Activated T-helper 1 cell treated with anti-CD3 and anti-CD28 coated beads, Interleukin-12 subunit alpha, Interleukin-12 subunit beta, Interleukin-2, Interleukin-4 antibody, amounts not matched to agents 30 ng/mL and 10 ng/mL and 1 ng/mL, durations not matched to agents 14 hours and 24 hours and 36 hours (primary cell): Measurements from ENCODE around the gene ACTL8. TPM values are rescaled to one million over a fixed set of nuclear protein-coding genes. Genes with fewer than 3 reads are reported as not detected.

Source experiments
- DNase-seq: peaks from one replicate; pipeline ENCODE4 v3.0.0; 2021; ENCODE audit warnings: low spot score
- H3K27ac Mint-ChIP-seq: one replicate; pipeline ENCODE4 v1.8.0; 2021; ENCODE audit warnings: mild to moderate bottlenecking, mixed read lengths
- H3K27me3 Mint-ChIP-seq: one replicate; pipeline ENCODE4 v1.8.0; 2022; ENCODE audit warnings: mild to moderate bottlenecking, moderate library complexity, mixed read lengths; ENCODE audit not compliant: insufficient read depth
- H3K36me3 Mint-ChIP-seq: one replicate; pipeline ENCODE4 v1.8.0; 2021; ENCODE audit warnings: low read depth, mixed read lengths
- H3K4me1 Mint-ChIP-seq: one replicate; pipeline ENCODE4 v1.8.0; 2021; ENCODE audit warnings: low read depth, mixed read lengths
- H3K4me3 Mint-ChIP-seq: one replicate; pipeline ENCODE4 v1.8.0; 2021; ENCODE audit warnings: mild to moderate bottlenecking, moderate library complexity, mixed read lengths
- H3K9me3 Mint-ChIP-seq: one replicate; pipeline ENCODE4 v1.8.0; 2021; ENCODE audit warnings: mixed read lengths
- intact Hi-C: fragments of 100-400 bp; cut with micrococcal nuclease; formaldehyde crosslinking; loops from one replicate; pipeline ENCODE4 v1.15.1; 2024
- total RNA-seq: library from RNA; stranded (reverse); gene quantifications from 2 replicates; pipeline ENCODE4 v1.2.3, GENCODE V29; 2022

ACTL8 gene
- total RNA-seq, 1 donor from 2014 or later, result not detected

- H3K4me3 Mint-ChIP-seq, result no peak overlapping the region
- no peaks in the 10 kb centered on the region for H3K4me1 Mint-ChIP-seq
- H3K27me3 Mint-ChIP-seq, result no peaks in the 10 kb centered on the region
- H3K9me3 Mint-ChIP-seq, result no peaks in the 10 kb centered on the region
- no peak for DNase-seq
- H3K36me3 Mint-ChIP-seq, result no peaks in the 10 kb centered on the region
- no peak overlapping the region for H3K27ac Mint-ChIP-seq
- intact Hi-C loops, result no loop called here
Observed at GRCh38 chr1:17790383-17791054, 35.4 kb downstream of the ACTL8 start.

DNA sequence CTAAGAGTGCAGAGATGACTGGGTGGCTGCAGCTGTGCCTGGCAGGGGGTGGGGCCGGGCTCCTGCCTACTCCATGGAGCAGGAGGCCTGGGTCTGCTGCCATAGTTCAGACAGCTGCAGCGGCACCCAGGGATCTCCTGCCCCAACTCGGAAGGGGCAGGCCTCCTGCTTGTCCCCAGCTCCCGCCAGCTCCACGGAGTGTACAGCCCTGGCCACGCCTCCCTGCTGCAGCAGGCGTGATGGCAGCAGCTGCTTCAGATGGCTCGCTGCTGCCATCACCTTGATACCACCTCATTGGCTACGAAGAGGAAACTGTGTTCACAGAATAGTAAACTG lies 35.9 kb downstream of the ACTL8 start:
- Mint-ChIP-seq H3K4me1 (no peaks in the 10 kb centered on the region), H3K36me3 (no peaks in the 10 kb centered on the region), H3K4me3 (no peak overlapping the region), H3K27ac (no peak overlapping the region), H3K27me3 (no peaks in the 10 kb centered on the region), H3K9me3 (no peaks in the 10 kb centered on the region)
- intact Hi-C loops, result no loop called here
- no peak for DNase-seq

DNA sequence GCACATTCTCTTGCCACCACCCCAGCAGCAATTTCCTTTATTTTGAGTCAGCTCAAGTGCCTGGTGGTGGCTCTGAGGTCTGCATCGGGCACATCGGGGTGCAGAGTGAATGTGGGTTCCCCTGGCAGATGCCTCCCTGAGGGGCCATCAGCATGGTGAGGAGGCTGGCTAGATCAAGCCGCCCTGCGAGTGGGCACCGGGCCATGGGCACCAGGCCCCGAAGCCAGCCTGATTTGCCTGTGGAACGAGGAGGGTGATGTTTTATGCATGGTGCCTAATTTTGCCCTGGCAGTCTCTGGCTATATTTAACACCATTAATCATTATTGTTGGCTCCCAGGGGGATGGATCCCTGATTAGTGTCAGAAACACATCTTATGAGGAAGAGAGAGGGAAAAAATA lies 36.3 kb downstream of the ACTL8 start:
- Mint-ChIP-seq H3K27ac (no peak overlapping the region), H3K4me3 (no peak overlapping the region), H3K9me3 (no peaks in the 10 kb centered on the region), H3K36me3 (no peaks in the 10 kb centered on the region), H3K27me3 (no peaks in the 10 kb centered on the region), H3K4me1 (no peaks in the 10 kb centered on the region)
- intact Hi-C loops, result no loop called here
- no peak for DNase-seq

DNA sequence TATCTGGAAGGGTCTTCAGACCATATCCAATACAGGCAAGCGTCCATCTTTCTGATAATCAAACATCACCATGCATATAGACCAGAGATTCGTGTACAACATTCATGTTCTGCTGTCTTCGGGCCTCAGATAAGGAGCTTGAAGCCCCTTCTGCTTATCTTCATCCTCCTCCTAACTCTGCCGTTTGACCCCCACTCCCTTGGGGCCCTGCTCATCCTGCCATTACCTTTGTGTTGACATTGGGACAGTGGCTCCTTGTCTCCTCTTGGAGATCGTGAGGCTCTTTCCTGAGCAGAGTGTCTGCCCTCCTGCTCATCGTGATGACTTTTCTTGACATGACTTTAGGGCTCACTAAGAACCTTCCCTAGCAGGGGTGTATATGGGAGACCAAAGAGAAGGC lies 37.3 kb downstream of the ACTL8 start:
- H3K4me3 Mint-ChIP-seq, result no peak overlapping the region
- no peak overlapping the region for H3K27ac Mint-ChIP-seq
- H3K4me1 Mint-ChIP-seq, result no peaks in the 10 kb centered on the region
- DNase-seq, result no peak
- H3K27me3 Mint-ChIP-seq, result no peaks in the 10 kb centered on the region
- intact Hi-C loops, result no loop called here
- H3K36me3 Mint-ChIP-seq, result no peaks in the 10 kb centered on the region
- H3K9me3 Mint-ChIP-seq, result no peaks in the 10 kb centered on the region

- Mint-ChIP-seq H3K4me1 (no peaks in the 10 kb centered on the region), H3K27me3 (peaks cover 8% of the 10 kb centered on the region), H3K36me3 (no peaks in the 10 kb centered on the region), H3K9me3 (no peaks in the 10 kb centered on the region), H3K27ac (no peak overlapping the region), H3K4me3 (no peak overlapping the region)
- no peak for DNase-seq
- intact Hi-C loops, result no loop called here
Observed at GRCh38 chr1:17795081-17795809, 40.1 kb downstream of the ACTL8 start.

GRCh38 chr1:17795836-17796645 lies 40.9 kb downstream of the ACTL8 start:
- H3K36me3 Mint-ChIP-seq, result no peaks in the 10 kb centered on the region
- no peak overlapping the region for H3K4me3 Mint-ChIP-seq
- no peaks in the 10 kb centered on the region for H3K4me1 Mint-ChIP-seq
- no peaks in the 10 kb centered on the region for H3K9me3 Mint-ChIP-seq
- H3K27me3 Mint-ChIP-seq, result peaks cover 8% of the 10 kb centered on the region
- H3K27ac Mint-ChIP-seq, result no peak overlapping the region
- intact Hi-C loops, result no loop called here
- DNase-seq, result no peak

GRCh38 chr1:17797478-17797877 lies 42.3 kb downstream of the ACTL8 start:
- intact Hi-C loops, result no loop called here

DNA sequence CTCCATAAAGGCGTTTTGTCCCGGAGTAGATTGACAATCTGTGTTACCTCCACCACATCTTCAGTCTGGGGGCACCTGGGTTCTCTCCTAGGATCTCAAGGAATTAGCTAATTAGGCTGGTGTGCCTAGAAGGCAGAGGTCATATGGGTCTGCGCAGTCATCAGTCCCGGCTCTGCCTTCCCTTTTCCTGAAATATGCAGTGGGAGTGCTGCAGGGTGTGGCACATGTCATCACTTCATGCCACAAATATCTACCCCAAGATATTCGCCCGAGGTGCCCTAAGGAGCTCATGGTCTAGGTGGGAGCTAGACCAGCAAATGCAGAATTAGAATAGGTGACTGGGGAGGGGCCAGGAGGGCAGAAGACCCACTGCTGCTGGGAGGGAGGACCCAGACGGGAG lies 42.9 kb downstream of the ACTL8 start:
- Mint-ChIP-seq H3K36me3 (no peaks in the 10 kb centered on the region), H3K27me3 (peaks cover 8% of the 10 kb centered on the region), H3K4me3 (no peak overlapping the region), H3K4me1 (no peaks in the 10 kb centered on the region), H3K9me3 (no peaks in the 10 kb centered on the region), H3K27ac (no peak overlapping the region)
- no peak for DNase-seq
- intact Hi-C loops, result no loop called here

More at GRCh38 chr1:17797478-17797877, 42.3 kb downstream of the ACTL8 start:
- Mint-ChIP-seq H3K4me3 (no peak overlapping the region), H3K9me3 (no peaks in the 10 kb centered on the region), H3K36me3 (no peaks in the 10 kb centered on the region), H3K27ac (no peak overlapping the region), H3K4me1 (no peaks in the 10 kb centered on the region), H3K27me3 (peaks cover 8% of the 10 kb centered on the region)
- DNase-seq, result no peak

DNA sequence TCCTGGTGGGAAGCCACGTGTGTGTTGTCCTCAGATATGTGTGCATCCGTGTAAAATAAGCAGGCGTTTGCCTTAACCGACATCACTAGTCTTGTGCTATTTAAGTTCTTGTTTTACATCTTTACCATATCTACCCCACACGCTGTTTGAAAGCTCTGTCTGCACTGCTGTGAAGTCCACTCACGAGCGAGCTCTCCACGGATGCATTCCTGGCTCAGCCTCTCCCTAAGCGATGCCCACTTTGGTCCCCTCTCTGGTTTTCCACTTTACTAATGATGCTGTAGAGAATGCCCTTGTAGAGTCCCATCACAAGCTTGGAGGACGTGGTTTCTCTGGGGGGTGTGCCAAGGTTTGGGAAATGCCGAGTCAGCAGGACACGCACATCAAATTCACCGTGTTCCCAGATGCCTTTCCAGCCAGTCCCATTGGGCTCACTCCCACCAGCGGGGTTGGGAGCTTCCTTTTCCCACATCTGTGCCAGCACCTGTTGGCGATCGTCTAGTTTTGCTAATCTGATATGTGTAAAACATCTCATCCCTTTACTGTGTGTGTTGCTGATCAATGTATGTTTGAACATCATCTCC lies 43.8 kb downstream of the ACTL8 start:
- DNase-seq, result no peak
- peaks cover 8% of the 10 kb centered on the region for H3K27me3 Mint-ChIP-seq
- H3K27ac Mint-ChIP-seq, result no peak overlapping the region
- intact Hi-C loops, result no loop called here
- no peaks in the 10 kb centered on the region for H3K36me3 Mint-ChIP-seq
- H3K4me3 Mint-ChIP-seq, result no peak overlapping the region
- H3K4me1 Mint-ChIP-seq, result no peaks in the 10 kb centered on the region
- no peaks in the 10 kb centered on the region for H3K9me3 Mint-ChIP-seq

DNA sequence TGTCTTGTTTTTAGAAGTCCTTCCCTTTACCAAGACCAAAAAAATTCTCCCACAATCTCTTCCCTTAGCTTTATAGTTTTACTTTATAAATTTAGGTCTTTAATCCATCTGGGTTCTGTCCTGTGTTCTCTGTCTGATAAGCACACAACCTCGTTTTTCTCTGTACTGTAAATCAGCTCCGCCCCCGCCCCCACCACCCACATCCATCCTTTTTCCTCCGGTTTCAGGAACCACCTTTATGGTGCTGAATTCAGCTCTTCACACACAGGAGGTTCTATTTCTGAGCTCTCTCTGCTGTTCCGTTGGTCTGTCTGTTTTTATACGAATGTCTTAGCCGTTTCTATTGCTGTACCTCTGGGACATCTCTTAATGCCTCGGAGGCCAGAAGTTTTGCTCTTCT lies 44.5 kb downstream of the ACTL8 start:
- intact Hi-C loops, result no loop called here
- Mint-ChIP-seq H3K4me3 (no peak overlapping the region), H3K36me3 (no peaks in the 10 kb centered on the region), H3K27ac (no peak overlapping the region), H3K27me3 (peaks cover 8% of the 10 kb centered on the region), H3K4me1 (no peaks in the 10 kb centered on the region), H3K9me3 (no peaks in the 10 kb centered on the region)
- no peak for DNase-seq

DNA sequence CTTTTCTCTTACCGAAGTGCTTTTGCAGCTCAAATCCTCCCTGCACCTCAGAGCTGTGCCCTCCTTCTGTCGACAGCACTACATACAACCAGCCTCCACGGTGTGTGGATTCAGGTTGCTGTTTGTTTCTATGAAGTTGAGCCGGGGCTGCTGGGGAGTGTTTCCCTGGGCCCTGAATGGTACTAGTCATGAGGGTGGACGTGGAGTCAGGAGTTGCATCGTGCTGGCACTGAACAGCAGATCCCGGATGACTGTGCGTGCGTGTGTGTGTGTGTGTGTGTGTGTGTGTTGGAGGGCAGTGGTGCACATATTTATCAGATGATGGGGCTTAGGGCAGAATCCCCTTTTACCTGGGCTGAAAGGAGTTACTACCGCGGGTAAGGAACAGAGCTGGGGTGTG lies 47.0 kb downstream of the ACTL8 start:
- Mint-ChIP-seq H3K9me3 (no peaks in the 10 kb centered on the region), H3K36me3 (no peaks in the 10 kb centered on the region)
- intact Hi-C loops, result no loop called here

GRCh38 chr1:17802945-17803344 lies 47.8 kb downstream of the ACTL8 start:
- Mint-ChIP-seq H3K9me3 (no peaks in the 10 kb centered on the region), H3K4me3 (no peak overlapping the region), H3K27me3 (peaks cover 8% of the 10 kb centered on the region), H3K27ac (no peak overlapping the region), H3K36me3 (no peaks in the 10 kb centered on the region), H3K4me1 (no peaks in the 10 kb centered on the region)
- intact Hi-C loops, result no loop called here
- DNase-seq, result no peak

More for the DNA sequence above, 47.0 kb downstream of the ACTL8 start:
- Mint-ChIP-seq H3K27ac (no peak overlapping the region), H3K4me1 (no peaks in the 10 kb centered on the region), H3K27me3 (peaks cover 8% of the 10 kb centered on the region), H3K4me3 (no peak overlapping the region)
- DNase-seq, result no peak
